A172 (cell line): ENCODE measurements around the gene SPC25. TPM values are rescaled to one million over a fixed set of nuclear protein-coding genes. Genes with fewer than 3 reads are reported as not detected.
"Not testable (repeated sequence)": the region's sequence is repeated elsewhere in the genome, so short reads cannot be mapped to it uniquely, and the experiment has no call there.

Experiments
- DNase-seq: peaks from one replicate; pipeline ENCODE4 v3.0.0-alpha.2; 2015; ENCODE audit warnings: low spot score
- total RNA-seq: library from RNA; depleted of rRNA; stranded (reverse); fragments of >200 nt; shearing (Covaris generic); gene quantifications from 2 replicates; pipeline ENCODE4 v1.2.3, GENCODE V29; 2014

SPC25 gene
- total RNA-seq, 1 experiment from 2014 or later = 98.4 TPM

- no peak for DNase-seq
Measured at GRCh38 chr2:168903888-168904287, 13.7 kb upstream of the SPC25 start.

- DNase-seq = no peak
Measured at GRCh38 chr2:168901003-168901402, 10.8 kb upstream of the SPC25 start, which contains the start of gene G6PC2. Gene G6PC2, plus strand, starts transcription at chr2:168901291. Its CDS starts 41 bp downstream, at chr2:168901332.

- no peak for DNase-seq
Measured at GRCh38 chr2:168897449-168897848, 7.2 kb upstream of the SPC25 start.

GRCh38 chr2:168896783-168897182, 6.6 kb upstream of the SPC25 start:
- no peak for DNase-seq

DNA sequence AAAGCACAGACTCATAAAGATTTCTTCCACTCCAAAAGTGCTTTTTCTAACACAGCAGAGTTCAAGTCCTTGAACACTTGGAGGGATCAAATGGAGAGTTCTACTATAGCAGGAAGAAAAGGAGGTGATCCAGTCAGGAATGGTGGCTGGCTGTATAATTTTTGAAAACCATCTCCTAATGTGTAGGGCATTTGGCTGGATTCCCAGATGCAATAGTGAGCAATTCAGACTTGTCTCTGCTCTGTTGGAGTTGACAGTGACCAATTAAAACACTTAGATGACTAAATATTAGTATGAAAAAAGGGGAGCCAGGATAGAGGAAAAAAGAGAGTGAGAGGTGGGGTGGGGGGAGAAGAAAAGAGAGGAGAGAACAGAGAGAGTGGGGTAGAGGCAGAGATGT, 5.5 kb upstream of the SPC25 start:
- DNase-seq = peak; percentile 10

GRCh38 chr2:168894720-168895119, 4.5 kb upstream of the SPC25 start:
- no peak for DNase-seq

DNA sequence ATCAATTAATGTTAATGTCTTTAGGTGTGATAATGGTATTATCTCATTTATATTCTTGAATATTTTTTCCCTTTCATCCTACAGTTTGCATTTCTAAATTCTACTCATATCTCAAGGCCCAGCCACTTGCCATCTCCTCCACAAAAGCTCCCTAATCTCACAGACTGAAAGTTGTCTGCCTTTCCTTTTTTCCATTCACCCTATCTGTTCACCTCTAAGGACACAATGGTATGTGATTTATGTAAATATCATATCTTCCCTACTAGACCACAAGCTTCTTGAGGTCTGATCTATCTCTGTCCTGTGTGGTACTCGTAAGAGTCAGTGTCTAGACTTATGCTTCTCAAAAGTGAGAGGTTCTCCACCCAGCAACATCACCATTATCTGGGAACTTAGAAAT, 3.9 kb upstream of the SPC25 start:
- no peak for DNase-seq

DNA sequence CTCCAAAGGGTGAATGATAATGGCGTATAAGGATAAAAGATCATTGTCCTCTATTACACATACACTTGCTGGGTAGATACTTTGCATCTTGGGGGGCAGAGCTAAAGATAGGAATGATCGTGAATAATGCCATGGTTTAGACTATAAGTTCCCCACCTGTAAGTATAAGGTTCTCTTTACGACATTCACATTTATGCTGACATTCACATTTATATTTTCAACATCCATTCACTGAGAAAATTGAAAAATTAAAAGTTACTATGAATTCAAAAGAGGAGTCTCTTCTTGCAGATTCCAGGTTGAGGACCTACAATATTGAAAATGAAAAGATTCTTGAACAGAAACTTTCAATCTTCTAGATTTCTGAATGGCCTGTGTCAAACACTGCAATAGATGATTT, 2.1 kb upstream of the SPC25 start:
- no peak for DNase-seq

DNA sequence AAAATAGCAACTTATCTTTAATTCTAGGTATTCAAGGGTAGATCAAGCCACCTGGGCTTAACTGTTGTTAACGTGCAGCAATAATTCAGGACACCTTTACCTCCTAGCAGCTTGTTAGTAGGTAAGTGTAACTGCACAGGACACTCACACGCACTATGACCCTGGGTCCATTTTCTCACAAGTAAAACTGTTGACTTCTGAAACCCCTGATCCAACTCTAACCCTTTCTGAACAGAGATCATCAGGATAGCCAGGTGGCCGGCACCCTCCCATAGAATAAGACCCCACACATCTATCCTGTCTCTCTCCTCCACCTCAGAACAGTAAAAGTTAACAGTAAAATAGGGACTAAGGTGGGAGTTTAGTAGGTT, 610 bp downstream of the SPC25 start:
- peak; percentile 3 for DNase-seq

- peak; percentile 13 for DNase-seq
Measured at GRCh38 chr2:168884975-168885374, 5.3 kb downstream of the SPC25 start.

DNA sequence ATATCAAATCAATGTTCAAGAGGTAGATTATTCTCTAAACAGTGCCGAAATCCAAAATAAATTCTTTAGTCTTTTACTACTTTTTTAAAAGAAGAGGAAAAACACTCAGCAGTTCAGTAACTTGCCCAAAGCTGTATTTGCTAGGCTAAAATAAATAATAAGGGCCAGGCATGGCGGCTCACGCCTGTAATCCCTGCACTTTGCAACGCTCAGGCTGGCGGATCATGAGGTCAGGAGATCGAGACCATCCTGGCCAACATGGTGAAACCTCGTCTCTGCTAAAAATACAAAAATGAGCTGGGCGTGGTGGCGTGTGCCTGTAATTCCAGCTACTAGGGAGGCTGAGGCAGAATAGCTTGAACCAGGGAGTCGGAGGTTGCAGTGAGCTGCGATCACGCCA, 8.1 kb downstream of the SPC25 start:
- not testable (repeated sequence) for DNase-seq

DNA sequence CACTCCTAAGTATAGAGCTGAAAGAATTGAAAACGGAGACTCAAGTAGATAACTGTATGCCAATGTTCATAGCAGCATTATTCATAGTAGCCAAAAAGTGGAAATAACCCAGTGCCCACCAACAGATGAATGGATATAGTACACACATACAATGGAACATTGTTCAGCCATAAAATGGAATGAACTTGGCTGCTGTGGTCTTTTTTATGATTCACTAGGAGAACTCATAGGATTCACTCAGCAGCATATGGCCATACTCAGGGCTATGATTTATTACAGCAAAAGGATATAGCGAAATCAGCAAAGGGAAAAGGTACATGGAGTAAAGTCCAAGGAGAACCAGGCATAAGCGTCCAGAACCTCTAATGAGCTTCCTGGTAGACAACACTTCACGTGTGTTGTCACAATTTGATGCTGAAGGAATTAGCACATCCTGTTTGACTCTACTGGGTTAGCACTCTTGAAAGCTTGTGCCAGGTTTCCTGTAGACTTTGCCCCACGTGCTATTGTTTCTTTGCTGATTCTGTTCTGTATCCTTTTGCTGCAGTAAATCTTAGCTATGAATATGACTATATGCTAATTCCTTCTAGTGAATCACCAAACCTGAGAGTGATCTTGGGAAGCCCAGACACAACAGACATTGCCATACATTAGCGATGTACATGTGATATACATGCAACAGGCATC, 15.7 kb downstream of the SPC25 start:
- no peak for DNase-seq

DNA sequence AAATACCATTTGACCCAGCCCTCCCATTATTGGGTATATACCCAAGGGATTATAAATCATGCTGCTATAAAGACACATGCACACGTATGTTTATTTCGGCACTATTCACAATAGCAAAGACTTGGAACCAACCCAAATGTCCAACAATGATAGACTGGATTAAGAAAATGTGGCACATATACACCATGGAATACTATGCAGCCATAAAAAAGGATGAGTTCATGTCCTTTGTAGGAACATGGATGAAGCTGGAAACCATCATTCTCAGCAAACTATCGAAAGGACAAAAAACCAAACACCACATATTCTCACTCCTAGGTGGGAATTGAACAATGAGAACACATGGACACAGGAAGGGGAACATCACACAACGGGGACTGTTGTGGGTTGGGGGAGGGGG, 19.4 kb downstream of the SPC25 start:
- not testable (repeated sequence) for DNase-seq

DNA sequence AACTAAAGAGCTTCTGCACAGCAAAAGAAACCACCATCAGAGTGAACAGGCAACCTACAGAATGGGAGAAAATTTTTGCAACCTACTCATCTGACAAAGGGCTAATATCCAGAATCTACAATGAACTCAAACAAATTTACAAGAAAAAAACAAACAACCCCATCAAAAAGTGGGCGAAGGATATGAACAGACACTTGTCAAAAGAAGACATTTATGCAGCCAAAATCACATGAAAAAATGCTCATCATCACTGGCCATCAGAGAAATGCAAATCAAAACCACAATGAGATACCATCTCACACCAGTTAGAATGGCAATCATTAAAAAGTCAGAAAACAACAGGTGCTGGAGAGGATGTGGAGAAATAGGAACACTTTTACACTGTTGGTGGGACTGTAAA, 19.9 kb downstream of the SPC25 start:
- DNase-seq = not testable (repeated sequence)

GRCh38 chr2:168867164-168867563, 23.1 kb downstream of the SPC25 start:
- DNase-seq = not testable (repeated sequence)

GRCh38 chr2:168858146-168858545, 32.1 kb downstream of the SPC25 start:
- DNase-seq = no peak

DNA sequence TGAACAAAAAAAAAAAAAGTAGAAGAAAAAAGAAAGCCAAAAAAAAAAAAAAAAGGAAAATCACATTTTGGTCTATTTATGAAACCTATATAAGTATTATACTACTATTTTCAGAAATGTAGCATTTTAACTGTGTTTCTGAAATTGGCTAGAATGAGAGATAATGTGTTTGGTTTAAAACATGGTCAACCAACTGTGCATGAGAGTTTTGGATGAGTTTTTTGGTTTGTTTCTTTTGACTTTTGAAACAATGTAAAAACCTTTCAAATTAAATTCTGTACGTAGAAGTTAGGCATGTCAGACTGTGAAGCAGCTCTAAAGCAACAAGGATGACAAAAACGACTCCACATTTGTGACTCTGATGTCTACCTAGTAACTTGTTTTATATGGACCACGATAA, 34.6 kb downstream of the SPC25 start:
- DNase-seq = no peak

- no peak for DNase-seq
Measured at GRCh38 chr2:168854651-168855050, 35.6 kb downstream of the SPC25 start.

DNA sequence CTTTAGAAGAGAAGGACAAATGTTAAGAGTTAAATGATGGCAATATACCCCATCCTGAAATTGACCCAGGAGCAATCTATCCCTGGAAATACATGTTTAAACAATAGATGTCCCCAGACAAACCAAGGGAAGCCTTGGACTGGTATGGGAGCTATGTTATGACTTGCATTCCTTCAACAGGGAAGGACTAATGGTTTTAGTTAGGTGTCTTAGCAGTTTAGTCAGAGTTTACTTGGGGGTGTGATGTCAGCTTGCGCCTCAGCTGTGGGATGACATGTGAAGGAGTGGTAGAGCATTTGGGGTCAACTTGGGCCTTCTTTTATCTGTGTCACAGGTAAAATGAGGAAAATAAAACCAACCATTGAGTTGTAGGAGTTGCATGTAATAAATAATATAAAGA, 36.8 kb downstream of the SPC25 start:
- no peak for DNase-seq

DNA sequence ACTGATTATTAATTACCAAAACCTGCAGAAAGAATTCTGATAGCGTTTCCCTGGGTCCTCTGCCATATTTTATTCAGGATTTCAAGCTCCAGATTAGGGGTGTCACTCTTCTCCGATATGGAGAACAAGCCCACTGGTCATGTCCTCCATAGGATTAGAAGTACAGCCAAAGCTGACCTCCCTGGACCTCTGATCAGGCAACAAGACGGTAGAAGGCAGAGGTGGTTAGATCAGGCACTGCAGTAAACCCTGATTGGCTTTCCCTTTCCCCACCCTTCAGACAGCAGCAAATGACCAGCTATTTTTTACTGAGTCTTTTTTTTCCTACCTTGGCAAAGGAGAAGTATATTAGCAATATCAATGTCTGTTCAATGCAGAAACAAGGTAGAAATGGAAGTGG, 37.7 kb downstream of the SPC25 start:
- DNase-seq = no peak

- DNase-seq = peak; percentile 76
Measured at GRCh38 chr2:168851674-168852320, 38.4 kb downstream of the SPC25 start.

DNA sequence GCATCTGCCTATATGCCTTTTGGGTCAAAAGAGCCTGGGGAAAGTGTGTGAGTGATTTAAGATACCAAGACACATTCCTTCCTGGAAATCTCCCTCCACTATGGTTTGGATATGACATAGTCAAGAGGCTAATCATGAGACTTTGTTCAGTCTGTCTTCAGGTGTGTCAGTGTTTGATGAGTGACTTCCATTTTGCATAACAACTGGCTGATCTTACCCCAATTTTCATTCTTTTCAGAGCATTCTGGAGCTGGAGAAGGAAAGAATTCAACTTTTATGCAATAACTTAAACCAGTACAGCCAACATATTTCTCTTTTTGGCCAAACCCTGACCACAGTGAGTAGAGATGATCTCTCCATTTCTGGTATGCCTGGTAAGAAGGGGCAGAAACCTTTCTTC, 39.4 kb downstream of the SPC25 start:
- no peak for DNase-seq

DNA sequence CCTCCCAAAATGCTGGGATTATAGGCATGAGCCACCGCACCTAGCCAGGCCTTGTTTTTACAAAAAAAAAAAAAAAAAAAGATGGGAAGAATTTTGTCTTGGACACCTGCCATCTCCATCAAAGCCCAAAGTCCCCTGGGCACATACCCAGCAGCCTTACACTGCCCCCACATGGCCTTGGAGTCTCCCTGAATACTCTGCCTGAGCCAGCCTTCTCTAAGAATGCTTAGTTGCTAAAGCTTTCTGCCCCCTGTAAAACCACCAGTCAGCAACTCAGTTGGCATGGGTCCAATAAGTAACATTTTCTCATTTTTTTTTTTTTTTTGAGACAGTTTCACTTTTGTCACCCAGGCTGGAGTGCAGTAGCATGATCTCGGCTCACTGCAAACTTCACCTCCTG, 40.6 kb downstream of the SPC25 start:
- peak; percentile 16 for DNase-seq

GRCh38 chr2:168848225-168848624, 42.0 kb downstream of the SPC25 start:
- no peak for DNase-seq
